ENCODE results near the gene SF3A2.
A peak's percentile ranks its signal among the peaks of the same experiment; 100 is the strongest.

SF3A2 gene

DNA sequence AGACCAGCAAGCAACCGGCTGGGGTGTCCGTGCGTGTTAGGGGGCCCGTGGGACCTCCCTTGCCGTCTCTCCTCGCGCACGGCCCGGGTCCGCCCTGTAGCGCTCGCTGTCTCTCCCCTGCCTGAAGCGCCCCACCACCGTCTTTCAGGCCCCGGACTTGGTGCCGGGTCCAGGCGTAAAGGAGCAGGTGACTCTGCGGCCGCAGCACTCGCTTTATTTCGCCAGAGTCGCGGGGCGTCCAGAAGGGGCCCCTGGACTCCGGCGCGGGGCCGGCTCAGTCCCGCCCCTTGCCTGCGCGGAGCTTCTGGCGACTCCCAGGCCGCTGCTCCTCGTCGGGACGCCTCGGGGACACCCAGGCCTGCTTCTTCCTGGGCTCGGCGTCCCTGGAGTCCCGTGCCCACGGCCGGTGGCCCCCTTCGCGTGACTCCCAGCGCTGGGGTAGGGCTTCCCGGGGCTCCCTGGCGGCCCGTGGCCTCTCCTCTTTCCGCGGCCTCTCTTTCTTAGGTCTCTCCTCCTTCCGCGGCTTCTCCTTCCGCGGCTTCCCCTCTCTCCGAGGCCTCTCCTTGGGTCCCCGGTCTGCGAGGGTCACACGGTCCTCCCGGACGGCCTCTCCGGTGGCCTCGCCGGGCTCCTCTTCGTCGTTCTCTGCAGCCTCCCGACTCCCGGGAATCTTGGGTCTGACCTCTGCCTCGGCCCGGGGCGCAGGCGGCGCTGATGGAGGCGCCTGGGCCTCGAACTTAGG is 15.6 kb downstream of the SF3A2 start:
- H3K4me1 ChIP-seq, result no peaks in the 10 kb centered on the region
- H3K79me2 ChIP-seq, result no peaks in the 10 kb centered on the region
- H3K4me3 ChIP-seq (ENCODE audit: low read depth, low read length), result no peak overlapping the region
- H3K9me3 ChIP-seq (ENCODE audit: control insufficient read depth, low read length), result no peaks in the 10 kb centered on the region
- peak overlapping the region; percentile 13 for H2AFZ ChIP-seq
- H3K36me3 ChIP-seq (ENCODE audit: control insufficient read depth, insufficient read depth, low read length), result no peaks in the 10 kb centered on the region
- H3K4me2 ChIP-seq (ENCODE audit: low read length), result no peak overlapping the region
- no peak overlapping the region for H3K9ac ChIP-seq
- no peak overlapping the region for H3K27ac ChIP-seq
- no peak for TF ChIP-seq CTCF (IDR thresholded peaks at IDR 0.05)
- peaks cover 14% of the 10 kb centered on the region for H3K27me3 ChIP-seq (ENCODE audit: control insufficient read depth, insufficient read depth, low read length)

GRCh38 chr19:2252797-2253105 is 16.1 kb downstream of the SF3A2 start:
- no peaks in the 10 kb centered on the region for H3K36me3 ChIP-seq (ENCODE audit: control insufficient read depth, insufficient read depth, low read length)
- no peak overlapping the region for H3K9ac ChIP-seq
- H3K4me2 ChIP-seq (ENCODE audit: low read length), result no peak overlapping the region
- TF ChIP-seq CTCF (IDR thresholded peaks at IDR 0.05), result no peak
- no peak overlapping the region for H2AFZ ChIP-seq
- no peaks in the 10 kb centered on the region for H3K4me1 ChIP-seq
- no peak overlapping the region for H3K27ac ChIP-seq
- H3K79me2 ChIP-seq, result no peaks in the 10 kb centered on the region
- H3K27me3 ChIP-seq (ENCODE audit: control insufficient read depth, insufficient read depth, low read length), result peaks cover 14% of the 10 kb centered on the region
- H3K4me3 ChIP-seq (ENCODE audit: low read depth, low read length), result no peak overlapping the region
- no peaks in the 10 kb centered on the region for H3K9me3 ChIP-seq (ENCODE audit: control insufficient read depth, low read length)

GRCh38 chr19:2253106-2254063 is 16.8 kb downstream of the SF3A2 start:
- H3K9ac ChIP-seq, result no peak overlapping the region
- no peak overlapping the region for H2AFZ ChIP-seq
- no peaks in the 10 kb centered on the region for H3K9me3 ChIP-seq (ENCODE audit: control insufficient read depth, low read length)
- H3K4me2 ChIP-seq (ENCODE audit: low read length), result no peak overlapping the region
- H3K27ac ChIP-seq, result no peak overlapping the region
- H3K36me3 ChIP-seq (ENCODE audit: control insufficient read depth, insufficient read depth, low read length), result no peaks in the 10 kb centered on the region
- no peaks in the 10 kb centered on the region for H3K79me2 ChIP-seq
- H3K27me3 ChIP-seq (ENCODE audit: control insufficient read depth, insufficient read depth, low read length), result peaks cover 14% of the 10 kb centered on the region
- no peak for TF ChIP-seq CTCF (IDR thresholded peaks at IDR 0.05)
- H3K4me3 ChIP-seq (ENCODE audit: low read depth, low read length), result no peak overlapping the region
- no peaks in the 10 kb centered on the region for H3K4me1 ChIP-seq

GRCh38 chr19:2254064-2254872 is 17.6 kb downstream of the SF3A2 start:
- Histone ChIP-seq H3K4me3 (ENCODE audit: low read depth, low read length) (no peak overlapping the region), H3K4me1 (no peaks in the 10 kb centered on the region), H3K4me2 (ENCODE audit: low read length) (no peak overlapping the region), H3K79me2 (no peaks in the 10 kb centered on the region), H3K27ac (no peak overlapping the region), H3K27me3 (ENCODE audit: control insufficient read depth, insufficient read depth, low read length) (peaks cover 14% of the 10 kb centered on the region), H2AFZ (no peak overlapping the region), H3K36me3 (ENCODE audit: control insufficient read depth, insufficient read depth, low read length) (no peaks in the 10 kb centered on the region), H3K9ac (no peak overlapping the region), H3K9me3 (ENCODE audit: control insufficient read depth, low read length) (no peaks in the 10 kb centered on the region)
- peak; percentile 21 for TF ChIP-seq CTCF (IDR thresholded peaks at IDR 0.05)

Data from parathyroid adenoma (tissue), 2 donors.